Hematopoietic multipotent progenitor cell treated with erythropoietin and hydrocortisone succinate and interleukin-3 and kit ligand, for 15 days (in vitro differentiated cells): ENCODE data around the gene CHCHD6.

Experiments
- DNase-seq: peaks from one replicate; pipeline ENCODE4 v3.0.0-alpha.2; 2015; ENCODE audit warnings: low spot score

Gene CHCHD6

GRCh38 chr3:126866175-126866759, 162.2 kb downstream of the CHCHD6 start:
- no peak for DNase-seq

GRCh38 chr3:126867190-126867862, 163.3 kb downstream of the CHCHD6 start:
- DNase-seq, result no peak

- no peak for DNase-seq
Observed at GRCh38 chr3:126867863-126868200, 163.8 kb downstream of the CHCHD6 start.

- no peak for DNase-seq
Observed at GRCh38 chr3:126870608-126871210, 166.7 kb downstream of the CHCHD6 start.

- DNase-seq, result no peak
Observed at GRCh38 chr3:126872701-126873342, 168.8 kb downstream of the CHCHD6 start.

- no peak for DNase-seq
Observed at GRCh38 chr3:126873416-126873815, 169.4 kb downstream of the CHCHD6 start.

- no peak for DNase-seq
Observed at GRCh38 chr3:126878664-126879063, 174.6 kb downstream of the CHCHD6 start.

GRCh38 chr3:126880901-126881300, 176.9 kb downstream of the CHCHD6 start:
- DNase-seq, result no peak

GRCh38 chr3:126881861-126882260, 177.8 kb downstream of the CHCHD6 start:
- DNase-seq, result no peak

- DNase-seq, result no peak
Observed at GRCh38 chr3:126883241-126883640, 179.2 kb downstream of the CHCHD6 start.

- DNase-seq, result no peak
Observed at GRCh38 chr3:126885425-126885824, 181.4 kb downstream of the CHCHD6 start.

- DNase-seq, result no peak
Observed at GRCh38 chr3:126886217-126886616, 182.2 kb downstream of the CHCHD6 start.

GRCh38 chr3:126887686-126888085, 183.6 kb downstream of the CHCHD6 start:
- DNase-seq, result no peak

GRCh38 chr3:126888186-126888760, 184.2 kb downstream of the CHCHD6 start:
- DNase-seq, result no peak

GRCh38 chr3:126889276-126890201, 185.5 kb downstream of the CHCHD6 start:
- no peak for DNase-seq

GRCh38 chr3:126891141-126891540, 187.1 kb downstream of the CHCHD6 start:
- DNase-seq, result no peak

- DNase-seq, result no peak
Observed at GRCh38 chr3:126891791-126892190, 187.8 kb downstream of the CHCHD6 start.

GRCh38 chr3:126893651-126894050, 189.6 kb downstream of the CHCHD6 start:
- no peak for DNase-seq

- no peak for DNase-seq
Observed at GRCh38 chr3:126894475-126894874, 190.4 kb downstream of the CHCHD6 start.

GRCh38 chr3:126895178-126896066, 191.4 kb downstream of the CHCHD6 start:
- no peak for DNase-seq

GRCh38 chr3:126896067-126896441, 192.0 kb downstream of the CHCHD6 start:
- no peak for DNase-seq
